ENCODE measurements around the gene SDK2.

SDK2 gene

DNA sequence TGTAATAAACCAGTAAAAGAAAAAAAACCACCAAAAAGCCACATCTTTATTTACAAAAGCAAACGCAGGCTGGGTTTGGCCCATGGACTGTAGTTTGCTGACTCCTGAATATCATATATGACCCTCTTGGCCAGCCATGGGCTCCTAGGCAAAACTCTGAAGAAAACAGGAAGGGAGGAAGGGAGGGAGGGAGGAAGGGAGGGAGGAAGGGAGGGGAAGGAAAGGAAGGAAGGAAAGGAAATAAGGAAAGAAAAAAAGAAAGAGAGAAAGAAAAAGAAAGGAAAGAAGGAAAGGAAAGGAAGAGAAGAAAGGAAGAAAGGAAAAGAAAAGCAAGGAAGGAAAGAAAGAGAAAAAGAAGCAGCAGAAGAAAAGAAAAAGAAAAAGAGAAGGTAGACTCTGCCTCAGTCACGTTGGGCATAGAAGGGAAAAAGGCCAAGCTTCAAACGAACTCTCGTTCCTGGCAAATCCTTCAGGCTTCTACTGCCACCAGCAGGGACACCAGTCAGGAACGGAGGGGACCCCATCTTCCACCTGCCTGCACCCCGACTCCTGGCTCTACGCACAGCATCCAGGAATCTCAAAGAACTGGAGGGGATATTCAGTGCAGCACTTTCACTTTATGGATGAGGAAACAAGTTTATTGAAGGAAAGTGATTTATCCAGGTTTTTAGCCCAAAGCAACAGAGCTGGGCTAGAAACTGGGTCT is 354.5 kb downstream of the SDK2 start:
- no peak for DNase-seq (ENCODE audit: low spot score)
- in situ Hi-C loops (cut with MboI; ENCODE audit: low sequenced_read_pairs, unreplicated experiment) = no loop called here
- TF ChIP-seq, protein P1, sequence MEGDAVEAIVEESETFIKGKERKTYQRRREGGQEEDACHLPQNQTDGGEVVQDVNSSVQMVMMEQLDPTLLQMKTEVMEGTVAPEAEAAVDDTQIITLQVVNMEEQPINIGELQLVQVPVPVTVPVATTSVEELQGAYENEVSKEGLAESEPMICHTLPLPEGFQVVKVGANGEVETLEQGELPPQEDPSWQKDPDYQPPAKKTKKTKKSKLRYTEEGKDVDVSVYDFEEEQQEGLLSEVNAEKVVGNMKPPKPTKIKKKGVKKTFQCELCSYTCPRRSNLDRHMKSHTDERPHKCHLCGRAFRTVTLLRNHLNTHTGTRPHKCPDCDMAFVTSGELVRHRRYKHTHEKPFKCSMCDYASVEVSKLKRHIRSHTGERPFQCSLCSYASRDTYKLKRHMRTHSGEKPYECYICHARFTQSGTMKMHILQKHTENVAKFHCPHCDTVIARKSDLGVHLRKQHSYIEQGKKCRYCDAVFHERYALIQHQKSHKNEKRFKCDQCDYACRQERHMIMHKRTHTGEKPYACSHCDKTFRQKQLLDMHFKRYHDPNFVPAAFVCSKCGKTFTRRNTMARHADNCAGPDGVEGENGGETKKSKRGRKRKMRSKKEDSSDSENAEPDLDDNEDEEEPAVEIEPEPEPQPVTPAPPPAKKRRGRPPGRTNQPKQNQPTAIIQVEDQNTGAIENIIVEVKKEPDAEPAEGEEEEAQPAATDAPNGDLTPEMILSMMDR (IDR thresholded peaks at IDR 0.05; ENCODE audit: borderline replicate concordance, control extremely low read depth, extremely low read depth, insufficient read depth, missing control alignments) = no peak

DNA sequence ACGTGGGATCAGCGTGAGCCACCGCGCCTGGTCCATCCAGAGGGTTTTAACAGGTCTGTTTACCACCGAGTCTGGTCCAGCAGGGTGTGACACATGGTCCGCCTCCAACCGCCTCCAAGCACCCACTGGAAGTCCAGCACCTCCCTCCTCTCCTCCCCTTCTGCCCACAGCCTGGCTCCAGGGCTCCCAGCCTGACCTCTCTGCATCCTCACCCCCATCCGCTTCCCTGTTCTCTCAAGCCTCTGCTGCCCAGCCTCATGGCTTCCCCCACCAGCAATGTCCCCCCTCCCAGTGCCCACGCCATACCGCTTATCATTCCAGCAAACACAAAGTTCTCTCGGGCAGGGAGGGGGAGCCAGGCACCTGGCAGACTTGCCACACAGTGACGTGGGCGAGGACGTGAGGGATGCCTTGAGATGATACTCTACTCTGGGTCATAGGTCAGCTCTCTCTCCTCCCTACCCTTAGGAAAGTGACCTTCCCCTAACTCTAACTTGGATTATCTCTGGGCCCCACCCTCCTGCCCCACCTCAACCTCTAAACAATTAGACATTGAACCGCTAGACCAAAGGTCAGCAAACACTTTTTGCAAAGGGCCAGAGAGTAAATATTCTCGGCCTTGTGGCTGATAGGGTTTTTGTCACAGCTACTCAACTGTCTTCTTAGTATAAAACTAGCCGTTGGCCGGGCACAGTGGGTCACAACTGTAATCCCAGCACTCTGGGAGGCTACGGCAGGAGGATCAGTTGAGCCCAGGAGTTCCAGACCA is 355.5 kb downstream of the SDK2 start:
- no peak for DNase-seq (ENCODE audit: low spot score)
- TF ChIP-seq, protein P1 (IDR thresholded peaks at IDR 0.05; ENCODE audit: borderline replicate concordance, control extremely low read depth, extremely low read depth, insufficient read depth, missing control alignments) = no peak
- in situ Hi-C loops (cut with MboI; ENCODE audit: low sequenced_read_pairs, unreplicated experiment) = no loop called here

DNA sequence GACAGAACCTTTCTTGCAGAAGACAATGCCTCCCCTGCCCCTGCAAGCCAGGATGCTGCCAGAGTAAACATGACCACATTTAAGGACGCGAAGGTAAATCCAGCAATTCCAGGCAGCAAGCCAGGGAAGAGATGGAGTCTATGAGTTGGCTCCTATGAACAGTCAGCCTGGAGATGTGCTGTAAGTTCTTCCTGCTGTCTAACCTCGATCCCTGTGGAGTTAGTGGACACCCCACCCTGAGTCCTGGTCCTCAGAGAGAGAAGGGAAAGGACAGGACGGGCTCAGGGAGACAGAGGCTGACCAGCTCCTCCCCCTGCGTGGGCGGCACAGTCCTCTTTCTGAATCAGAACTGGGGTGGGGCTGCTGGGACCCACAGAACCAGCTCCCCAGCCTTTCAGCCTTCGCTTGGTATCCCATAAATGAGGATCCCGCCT is 357.4 kb downstream of the SDK2 start:
- no peak for DNase-seq (ENCODE audit: low spot score)
- in situ Hi-C loops (cut with MboI; ENCODE audit: low sequenced_read_pairs, unreplicated experiment) = no loop called here
- TF ChIP-seq, protein P1 (IDR thresholded peaks at IDR 0.05; ENCODE audit: borderline replicate concordance, control extremely low read depth, extremely low read depth, insufficient read depth, missing control alignments) = no peak

DNA sequence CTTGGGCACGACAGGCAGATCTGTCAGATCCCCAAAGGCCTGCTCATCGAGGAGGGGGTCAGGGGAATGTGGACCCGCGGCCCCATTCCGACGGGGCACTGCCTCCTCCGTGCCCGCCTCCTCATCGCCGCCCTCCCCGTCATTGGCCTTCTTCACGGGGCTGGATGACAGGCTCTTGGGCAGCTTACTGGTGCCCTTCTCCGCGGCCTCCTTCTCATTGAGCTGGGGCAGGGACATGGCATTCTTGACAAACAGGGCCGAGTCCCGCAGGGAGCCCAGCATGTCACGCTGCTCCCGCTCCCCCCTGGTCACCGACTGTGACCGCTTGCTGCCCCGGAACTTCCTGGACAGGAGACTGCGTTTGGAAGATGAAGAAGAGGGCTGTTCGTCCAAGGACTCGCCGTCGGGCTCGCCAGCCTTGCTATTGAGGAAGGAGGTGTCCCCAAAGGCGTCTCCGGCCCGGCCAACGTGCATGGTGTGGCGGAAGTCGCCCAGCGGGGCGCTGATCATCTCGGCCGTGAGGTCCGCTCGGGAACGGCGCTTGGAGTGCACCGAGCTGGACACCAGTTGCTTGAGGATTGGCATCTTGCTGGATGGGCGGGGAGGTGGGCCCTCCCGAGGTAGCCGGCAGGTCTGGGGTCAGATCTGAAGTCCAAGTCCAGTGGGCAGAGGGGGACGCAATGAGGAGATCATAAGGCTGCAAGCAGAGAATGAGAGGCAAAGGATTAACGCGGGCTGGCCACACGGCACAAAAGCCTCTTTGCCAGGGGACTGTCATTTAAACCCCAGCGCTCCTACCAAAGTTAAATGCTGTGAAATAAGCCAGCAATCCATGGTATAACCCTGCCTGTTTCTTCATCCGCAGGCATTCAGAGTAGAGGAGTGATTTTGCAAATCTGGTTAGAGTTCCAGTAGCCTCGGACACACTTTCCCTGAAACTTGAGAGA is 358.1 kb downstream of the SDK2 start:
- in situ Hi-C loops (cut with MboI; ENCODE audit: low sequenced_read_pairs, unreplicated experiment) = no loop called here
- no peak for DNase-seq (ENCODE audit: low spot score)
- TF ChIP-seq, protein P1 (IDR thresholded peaks at IDR 0.05; ENCODE audit: borderline replicate concordance, control extremely low read depth, extremely low read depth, insufficient read depth, missing control alignments) = no peak

DNA sequence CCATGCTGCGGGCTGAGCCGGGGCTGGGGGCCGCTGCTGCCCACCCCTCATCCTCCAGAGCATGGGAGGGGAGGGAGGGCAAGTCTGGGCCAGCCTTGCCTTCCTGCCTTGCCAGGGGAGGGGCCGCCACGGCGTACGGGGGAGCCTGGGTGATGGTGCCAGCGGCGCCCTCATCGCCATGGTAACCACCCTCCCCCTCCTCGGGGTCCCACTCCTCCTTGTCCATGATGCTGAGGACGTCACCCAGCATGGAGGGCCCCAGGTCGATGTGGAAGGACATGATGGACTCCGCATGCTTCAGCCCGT is 358.7 kb downstream of the SDK2 start:
- DNase-seq (ENCODE audit: low spot score) = no peak
- TF ChIP-seq, protein P1 (IDR thresholded peaks at IDR 0.05; ENCODE audit: borderline replicate concordance, control extremely low read depth, extremely low read depth, insufficient read depth, missing control alignments) = no peak
- in situ Hi-C loops (cut with MboI; ENCODE audit: low sequenced_read_pairs, unreplicated experiment) = no loop called here

DNA sequence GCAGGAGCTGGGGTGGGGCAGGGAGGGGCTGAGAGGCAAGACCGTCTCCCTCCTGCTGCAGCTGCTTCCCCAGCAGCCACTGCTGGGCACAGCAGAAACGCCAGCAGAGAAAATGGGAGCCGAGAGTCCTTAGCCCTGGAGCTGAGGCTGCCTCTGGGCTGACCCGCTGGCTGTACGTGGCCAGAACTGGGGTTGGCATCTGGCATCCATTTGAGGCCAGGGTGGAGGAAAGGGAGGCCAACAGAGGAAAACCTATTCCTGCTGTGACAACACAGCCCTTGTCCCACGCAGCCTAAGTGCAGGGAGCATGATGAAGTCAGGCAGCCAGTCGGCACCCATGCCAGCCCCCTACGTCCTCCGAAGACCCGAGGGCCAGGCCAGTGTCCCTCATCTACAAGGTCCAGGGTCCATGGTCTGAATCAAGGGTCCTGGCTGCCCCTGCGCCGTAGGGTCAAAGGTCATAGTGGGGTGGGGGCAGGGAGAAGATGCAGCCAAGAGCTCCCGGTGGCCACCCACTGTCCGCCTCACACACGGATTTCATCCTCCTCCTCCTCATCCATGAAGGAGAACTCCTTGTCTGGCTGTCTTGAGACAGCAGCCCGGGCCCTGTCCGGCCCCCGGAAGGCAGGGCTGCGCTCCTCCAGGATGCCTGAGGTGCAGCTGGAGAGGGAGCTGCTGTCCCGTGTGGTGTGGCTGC is 359.2 kb downstream of the SDK2 start:
- no peak for DNase-seq (ENCODE audit: low spot score)
- TF ChIP-seq, protein P1 (IDR thresholded peaks at IDR 0.05; ENCODE audit: borderline replicate concordance, control extremely low read depth, extremely low read depth, insufficient read depth, missing control alignments) = no peak
- in situ Hi-C loops (cut with MboI; ENCODE audit: low sequenced_read_pairs, unreplicated experiment) = no loop called here
